Heart right ventricle (tissue), 12 donors: ENCODE data around the gene TMIGD2. TPM values are rescaled to one million over a fixed set of nuclear protein-coding genes. Genes with fewer than 3 reads are reported as not detected.

Source experiments
- polyA plus RNA-seq, 2 donors: library from polyadenylated mRNA; stranded (reverse); fragments of 200-250 nt; gene quantifications; one replicate each; pipeline ENCODE4 v1.2.3, GENCODE V29; 2013
- total RNA-seq, 10 donors: library from RNA; stranded (reverse); fragmentation: NEBNext Ultra II Directional in 3 of 10; extraction: Animal tissue kit (Norgen Biotek cat#: 25700) in 3 of 10; gene quantifications; one replicate each; pipeline versions ENCODE4 v1.2.1 to v1.2.4, GENCODE V29; 2021 to 2023
- donor health status: ischemic (EF 13 %, LVEDD 7.1; RV severe dilation, severe dysfunction).
- donor health status: healthy with polysubstance abuse.
- donor health status: DM: no; HTN: yes; CAD: no.
- donor health status: DM: no; HTN: no; CAD: no.
- donor health status: ischemic (EF 25% LVEDD 6.9; RV normal size, moderate dysfunction).
- donor health status: ischemic (EF 25% LVEDD 5.7; RV mildly dilated, moderate dysfunction).
- donor health status: healthy.
- donor health status: nonischemic (EF 11% LVEDD 7.7; RV severe dilation, severe dysfunction).
- donor health status: DM: yes; HTN: yes; CAD: no.
- donor health status: PGD.
- donor health status: ischemic (EF 29% LVEDD 5.4; RV normal size, mild dysfunction).
- donor health status: nonischemic (EF 23%, LVEDD 6.1; RV moderate dilation, normal function).

The TMIGD2 gene
- total and polyA plus RNA-seq, 12 donors, result 0.07 to 0.35 TPM; not detected in 10

Other genes with a start within 250 kb of the TMIGD2 start
- 10 to 100 TPM; 20.3 to 40.5 (median 26.3) TPM for gene ZBTB7A, start 235.5 kb downstream of the TMIGD2 start, total RNA-seq
- gene ZBTB7A, start 235.5 kb downstream of the TMIGD2 start, polyA plus RNA-seq, result 10 to 100 TPM in 1 of 2 donors, 1 to 10 TPM in 1; 9.6 to 13.2 TPM
- 100 to 1,000 TPM in 5 of 10 donors, 10 to 100 TPM in 5; 91.5 to 155 (median 101) TPM for gene MAP2K2, start 178.3 kb downstream of the TMIGD2 start, total RNA-seq
- 100 to 1,000 TPM; 163 to 288 TPM for gene MAP2K2, start 178.3 kb downstream of the TMIGD2 start, polyA plus RNA-seq
- not detected for gene CREB3L3, start 148.8 kb downstream of the TMIGD2 start, total RNA-seq
- under 1 TPM in 1 of 2 donors, not detected in 1; 0.01 TPM for gene CREB3L3, start 148.8 kb downstream of the TMIGD2 start, polyA plus RNA-seq
- 10 to 100 TPM in 8 of 10 donors, 1 to 10 TPM in 2; 7.9 to 14.6 (median 11.9) TPM for gene SIRT6, start 119.8 kb downstream of the TMIGD2 start, total RNA-seq
- 10 to 100 TPM; 24.1 to 26.9 TPM for gene SIRT6, start 119.8 kb downstream of the TMIGD2 start, polyA plus RNA-seq
- 1 to 10 TPM in 1 of 10 donors, under 1 TPM in 9; 0.12 to 1.0 (median 0.29) TPM for gene ANKRD24, start 119.7 kb downstream of the TMIGD2 start, total RNA-seq
- gene ANKRD24, start 119.7 kb downstream of the TMIGD2 start, polyA plus RNA-seq, result under 1 TPM; 0.14 to 0.66 TPM
- 1 to 10 TPM in 2 of 10 donors, under 1 TPM in 4, not detected in 4; 0.49 to 2.2 (median 0.81) TPM for gene EBI3, start 72.9 kb downstream of the TMIGD2 start, total RNA-seq
- gene EBI3, start 72.9 kb downstream of the TMIGD2 start, polyA plus RNA-seq, result 1 to 10 TPM in 1 of 2 donors, under 1 TPM in 1; 0.73 to 2.4 TPM
- 10 to 100 TPM in 6 of 10 donors, 1 to 10 TPM in 4; 7.9 to 11.9 (median 10.4) TPM for gene YJU2, start 55.3 kb downstream of the TMIGD2 start, total RNA-seq
- gene YJU2, start 55.3 kb downstream of the TMIGD2 start, polyA plus RNA-seq, result 10 to 100 TPM; 29.2 to 32.8 TPM
- gene SHD, start 23.1 kb downstream of the TMIGD2 start, total RNA-seq, result under 1 TPM in 3 of 10 donors, not detected in 7; 0.17 to 0.37 (median 0.30) TPM
- gene SHD, start 23.1 kb downstream of the TMIGD2 start, polyA plus RNA-seq, result under 1 TPM in 1 of 2 donors, not detected in 1; 0.03 TPM
- under 1 TPM in 1 of 10 donors, not detected in 9; 0.25 TPM for gene FSD1, start 2.2 kb upstream of the TMIGD2 start, total RNA-seq
- gene FSD1, start 2.2 kb upstream of the TMIGD2 start, polyA plus RNA-seq, result under 1 TPM in 1 of 2 donors, not detected in 1; 0.10 TPM
- 1 to 10 TPM in 9 of 10 donors, under 1 TPM in 1; 0.56 to 9.1 (median 2.6) TPM for gene STAP2, start 36.4 kb upstream of the TMIGD2 start, total RNA-seq
- 1 to 10 TPM; 2.1 to 2.2 TPM for gene STAP2, start 36.4 kb upstream of the TMIGD2 start, polyA plus RNA-seq
- 10 to 100 TPM; 18.7 to 26.6 (median 20.9) TPM for gene MPND, start 41.2 kb upstream of the TMIGD2 start, total RNA-seq
- gene MPND, start 41.2 kb upstream of the TMIGD2 start, polyA plus RNA-seq, result 10 to 100 TPM; 15.2 to 25.2 TPM
- gene SH3GL1, start 98.2 kb upstream of the TMIGD2 start, total RNA-seq, result 10 to 100 TPM; 13.1 to 33.4 (median 17.6) TPM
- 10 to 100 TPM; 20.1 to 41.8 TPM for gene SH3GL1, start 98.2 kb upstream of the TMIGD2 start, polyA plus RNA-seq
- gene CHAF1A, start 100.3 kb upstream of the TMIGD2 start, total RNA-seq, result 1 to 10 TPM; 4.5 to 8.7 (median 6.6) TPM
- gene CHAF1A, start 100.3 kb upstream of the TMIGD2 start, polyA plus RNA-seq, result 1 to 10 TPM; 4.2 to 4.4 TPM
- gene UBXN6, start 155.4 kb upstream of the TMIGD2 start, total RNA-seq, result 100 to 1,000 TPM in 9 of 10 donors, 10 to 100 TPM in 1; 90.6 to 123 (median 104) TPM
- 100 to 1,000 TPM; 127 to 131 TPM for gene UBXN6, start 155.4 kb upstream of the TMIGD2 start, polyA plus RNA-seq
- gene HDGFL2, start 169.9 kb upstream of the TMIGD2 start, total RNA-seq, result 10 to 100 TPM; 20.5 to 39.0 (median 26.7) TPM
- 10 to 100 TPM; 32.9 to 40.9 TPM for gene HDGFL2, start 169.9 kb upstream of the TMIGD2 start, polyA plus RNA-seq
- 100 to 1,000 TPM; 143 to 416 (median 198) TPM for gene PLIN4, start 216.1 kb upstream of the TMIGD2 start, total RNA-seq
- 100 to 1,000 TPM in 1 of 2 donors, 10 to 100 TPM in 1; 42.0 to 225 TPM for gene PLIN4, start 216.1 kb upstream of the TMIGD2 start, polyA plus RNA-seq
- gene PLIN5, start 232.8 kb upstream of the TMIGD2 start, total RNA-seq, result 100 to 1,000 TPM in 1 of 10 donors, 10 to 100 TPM in 9; 33.6 to 144 (median 45.7) TPM
- 100 to 1,000 TPM in 1 of 2 donors, 10 to 100 TPM in 1; 25.7 to 149 TPM for gene PLIN5, start 232.8 kb upstream of the TMIGD2 start, polyA plus RNA-seq
- 1 to 10 TPM in 1 of 10 donors, under 1 TPM in 9; 0.06 to 1.3 (median 0.31) TPM for gene LRG1, start 237.6 kb upstream of the TMIGD2 start, total RNA-seq
- under 1 TPM; 0.15 to 0.29 TPM for gene LRG1, start 237.6 kb upstream of the TMIGD2 start, polyA plus RNA-seq